D721Med (cell line): Measurements from ENCODE around the gene GLI2.

ENCODE experiments used
- DNase-seq: peaks from one replicate; pipeline ENCODE4 v3.0.0; 2011; ENCODE audit warnings: low spot score; ENCODE audit not compliant: insufficient read length
- FAIRE-seq: peaks from 2 replicates; lab custom pipeline; 2011; peaks lifted over from hg19 to GRCh38; lab: Jason Lieb, UNC
- CTCF ChIP-seq: IDR thresholded peaks from 2 replicates; pipeline ENCODE4 v1.5.1; 2012; ENCODE audit warnings: mild to moderate bottlenecking, control low read depth; ENCODE audit not compliant: insufficient read depth; ENCODE audit errors: missing control alignments

The GLI2 gene

GRCh38 chr2:120775801-120776589 is 40.3 kb downstream of the GLI2 start:
- FAIRE-seq, result no peak
- DNase-seq, result no peak
- TF ChIP-seq CTCF, result no peak

GRCh38 chr2:120776649-120777048 is 41.0 kb downstream of the GLI2 start:
- TF ChIP-seq CTCF, result no peak
- FAIRE-seq (no peak), DNase-seq (no peak)

GRCh38 chr2:120777170-120777751 is 41.6 kb downstream of the GLI2 start:
- FAIRE-seq, result no peak
- no peak for TF ChIP-seq CTCF
- DNase-seq, result no peak

GRCh38 chr2:120777787-120778186 is 42.1 kb downstream of the GLI2 start:
- FAIRE-seq (no peak), DNase-seq (no peak)
- no peak for TF ChIP-seq CTCF

- FAIRE-seq (no peak), DNase-seq (no peak)
- TF ChIP-seq CTCF, result no peak
These were observed 42.6 kb downstream of the GLI2 start for GRCh38 chr2:120778244-120778643.

GRCh38 chr2:120779781-120780283 is 44.2 kb downstream of the GLI2 start:
- DNase-seq (no peak), FAIRE-seq (no peak)
- no peak for TF ChIP-seq CTCF

- FAIRE-seq (no peak), DNase-seq (no peak)
- TF ChIP-seq CTCF, result no peak
These were observed 44.7 kb downstream of the GLI2 start for GRCh38 chr2:120780402-120780801.
